Suprapubic skin (tissue), 4 donors: ENCODE results near the gene LYPLAL1. TPM values are rescaled to one million over a fixed set of nuclear protein-coding genes. Genes with fewer than 3 reads are reported as not detected.
A peak's percentile ranks its signal among the peaks of the same experiment; 100 is the strongest.

Experiments
- DNase-seq, 2 donors: peaks; one replicate each; pipeline ENCODE4 v3.0.0-alpha.2; 2019; ENCODE audit warnings: low spot score in 2 of 2
- H3K27ac ChIP-seq: fragments of 200-600 bp; sonication (generic); one replicate; pipeline ENCODE4 v1.5.1; 2019
- H3K27me3 ChIP-seq: fragments of 200-600 bp; sonication (generic); one replicate; pipeline ENCODE4 v1.5.1; 2019
- H3K36me3 ChIP-seq: fragments of 200-600 bp; sonication (generic); one replicate; pipeline ENCODE4 v1.5.1; 2019
- H3K4me1 ChIP-seq: fragments of 200-600 bp; sonication (generic); one replicate; pipeline ENCODE4 v1.5.1; 2019
- H3K4me3 ChIP-seq: fragments of 200-600 bp; sonication (generic); one replicate; pipeline ENCODE4 v1.5.1; 2019; ENCODE audit warnings: mild to moderate bottlenecking
- H3K9me3 ChIP-seq: fragments of 200-600 bp; sonication (generic); one replicate; pipeline ENCODE4 v1.5.1; 2019
- EP300 ChIP-seq: sonication (generic); formaldehyde crosslinking; IDR thresholded peaks from one replicate; pipeline ENCODE4 v1.6.1; 2017; ENCODE audit warnings: antibody characterized with exemption
- POLR2A ChIP-seq, 2 donors: fragments of 450-650 bp; IDR thresholded peaks; one replicate each; pipeline ENCODE4 v1.6.1; 2017; ENCODE audit warnings: antibody characterized with exemption in 2 of 2, mild to moderate bottlenecking in 2 of 2, moderate library complexity in 2 of 2
- POLR2AphosphoS5 ChIP-seq, 3 donors: sonication (generic); formaldehyde crosslinking; IDR thresholded peaks; one replicate each; pipeline ENCODE4 v1.6.1; 2017; ENCODE audit warnings: antibody characterized with exemption in 3 of 3
- WGBS: methylation state at CpG from one replicate; pipeline ENCODE4 v1.1.5; 2018; 5-methylcytosine and 5-hydroxymethylcytosine counted together
- total RNA-seq, 4 donors: library from RNA; depleted of rRNA; stranded (reverse); fragments of >200 nt; gene quantifications; one replicate each; pipeline ENCODE4 v1.1.0, GENCODE V29; 2016
- TF ChIP-seq, protein P1 (sequence below), 2 donors: fragments of 200-600 bp in 1 of 2; fragments of 450-650 bp in 1 of 2; sonication (generic) in 1 of 2; IDR thresholded peaks; one replicate each; pipeline ENCODE4 v1.5.1; 2016 to 2019; ENCODE audit warnings: antibody characterized with exemption in 2 of 2, mild to moderate bottlenecking in 1 of 2, moderate library complexity in 1 of 2

LYPLAL1 gene
- total RNA-seq: 10 to 100 TPM; 20.2 to 40.4 (median 32.1) TPM

DNA sequence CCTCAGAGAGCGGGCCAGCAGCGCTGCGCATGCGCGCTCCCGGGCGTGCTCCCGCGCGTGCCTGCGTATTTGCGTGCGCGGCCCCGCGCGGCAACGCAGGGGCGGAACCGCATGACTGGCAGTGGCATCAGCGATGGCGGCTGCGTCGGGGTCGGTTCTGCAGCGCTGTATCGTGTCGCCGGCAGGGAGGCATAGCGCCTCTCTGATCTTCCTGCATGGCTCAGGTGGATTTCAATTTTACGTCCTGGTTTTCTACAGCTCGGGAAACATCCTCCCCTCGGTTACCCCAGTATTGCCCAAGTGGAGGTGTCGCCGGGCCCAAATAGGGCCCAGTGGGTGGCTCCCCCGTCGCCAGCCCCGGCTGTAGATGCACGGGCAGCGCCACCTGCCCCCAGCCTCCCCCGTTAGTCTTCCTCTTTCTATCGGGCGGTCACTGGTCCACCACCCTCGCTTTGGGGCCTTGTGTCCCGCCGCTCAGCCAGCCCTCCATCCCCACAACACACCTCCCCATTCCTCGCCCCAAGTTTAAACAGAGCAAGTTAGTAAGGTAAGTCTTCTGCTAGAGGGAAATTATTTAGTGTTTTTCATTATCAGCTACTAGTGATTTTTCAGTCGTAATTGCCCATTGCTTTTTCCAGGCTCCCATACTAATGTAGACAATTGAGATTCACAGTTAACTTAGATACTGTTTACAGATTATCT, at the start of gene LYPLAL1:
LYPLAL1 (plus strand) TSS at position 121 of the 702 bp plus-strand sequence; CDS start at position 134, 13 bp downstream.
- Histone ChIP-seq H3K36me3 (no peaks in the 10 kb centered on the region), H3K27me3 (no peaks in the 10 kb centered on the region), H3K9me3 (no peaks in the 10 kb centered on the region), H3K4me1 (peaks cover 53% of the 10 kb centered on the region), H3K27ac (peak within 1 kb of the TSS; percentile 93), H3K4me3 (peak within 1 kb of the TSS; percentile 65)
- under 1% methylated on average over 27 of the region's 48 CpGs for WGBS
- DNase-seq: peak; percentile 89
- TF ChIP-seq POLR2A (IDR thresholded peaks at IDR 0.05): peak in 1 of 2 donors; percentile 91
- TF ChIP-seq, protein P1, sequence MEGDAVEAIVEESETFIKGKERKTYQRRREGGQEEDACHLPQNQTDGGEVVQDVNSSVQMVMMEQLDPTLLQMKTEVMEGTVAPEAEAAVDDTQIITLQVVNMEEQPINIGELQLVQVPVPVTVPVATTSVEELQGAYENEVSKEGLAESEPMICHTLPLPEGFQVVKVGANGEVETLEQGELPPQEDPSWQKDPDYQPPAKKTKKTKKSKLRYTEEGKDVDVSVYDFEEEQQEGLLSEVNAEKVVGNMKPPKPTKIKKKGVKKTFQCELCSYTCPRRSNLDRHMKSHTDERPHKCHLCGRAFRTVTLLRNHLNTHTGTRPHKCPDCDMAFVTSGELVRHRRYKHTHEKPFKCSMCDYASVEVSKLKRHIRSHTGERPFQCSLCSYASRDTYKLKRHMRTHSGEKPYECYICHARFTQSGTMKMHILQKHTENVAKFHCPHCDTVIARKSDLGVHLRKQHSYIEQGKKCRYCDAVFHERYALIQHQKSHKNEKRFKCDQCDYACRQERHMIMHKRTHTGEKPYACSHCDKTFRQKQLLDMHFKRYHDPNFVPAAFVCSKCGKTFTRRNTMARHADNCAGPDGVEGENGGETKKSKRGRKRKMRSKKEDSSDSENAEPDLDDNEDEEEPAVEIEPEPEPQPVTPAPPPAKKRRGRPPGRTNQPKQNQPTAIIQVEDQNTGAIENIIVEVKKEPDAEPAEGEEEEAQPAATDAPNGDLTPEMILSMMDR (IDR thresholded peaks at IDR 0.05): no peak
- TF ChIP-seq POLR2AphosphoS5 (IDR thresholded peaks at IDR 0.05): peak; percentile 69 to 97 (median 77)

DNA sequence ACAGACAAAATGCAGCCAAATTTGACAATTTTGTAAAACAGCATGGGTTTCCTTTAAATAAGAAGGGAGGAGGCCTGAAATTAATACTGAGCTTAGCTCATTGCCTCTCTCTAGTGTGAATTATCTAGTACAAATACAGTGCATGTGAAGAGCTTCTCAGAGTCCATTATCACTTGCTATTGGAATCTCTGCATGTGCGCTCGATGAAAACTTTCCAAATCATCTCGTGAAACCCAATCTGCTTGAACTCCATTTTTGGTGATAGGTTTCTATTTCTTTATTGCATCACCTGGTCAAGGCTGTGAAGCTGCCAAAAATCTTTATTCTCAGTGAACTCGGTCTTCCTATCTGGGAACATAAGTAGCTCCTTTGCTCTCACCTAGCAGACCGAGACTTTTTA, 49.5 kb upstream of the LYPLAL1 start:
- no peak overlapping the region for H3K27ac ChIP-seq
- H3K9me3 ChIP-seq: no peaks in the 10 kb centered on the region
- H3K4me1 ChIP-seq: peaks cover 10% of the 10 kb centered on the region
- H3K4me3 ChIP-seq: no peak overlapping the region
- no peaks in the 10 kb centered on the region for H3K36me3 ChIP-seq
- DNase-seq: no peak
- 91% methylated on average over 5 of the region's 5 CpGs for WGBS
- no peak for TF ChIP-seq EP300
- TF ChIP-seq, protein P1 (IDR thresholded peaks at IDR 0.05): no peak
- TF ChIP-seq POLR2A (IDR thresholded peaks at IDR 0.05): no peak
- TF ChIP-seq POLR2AphosphoS5 (IDR thresholded peaks at IDR 0.05): no peak
- H3K27me3 ChIP-seq: no peaks in the 10 kb centered on the region

DNA sequence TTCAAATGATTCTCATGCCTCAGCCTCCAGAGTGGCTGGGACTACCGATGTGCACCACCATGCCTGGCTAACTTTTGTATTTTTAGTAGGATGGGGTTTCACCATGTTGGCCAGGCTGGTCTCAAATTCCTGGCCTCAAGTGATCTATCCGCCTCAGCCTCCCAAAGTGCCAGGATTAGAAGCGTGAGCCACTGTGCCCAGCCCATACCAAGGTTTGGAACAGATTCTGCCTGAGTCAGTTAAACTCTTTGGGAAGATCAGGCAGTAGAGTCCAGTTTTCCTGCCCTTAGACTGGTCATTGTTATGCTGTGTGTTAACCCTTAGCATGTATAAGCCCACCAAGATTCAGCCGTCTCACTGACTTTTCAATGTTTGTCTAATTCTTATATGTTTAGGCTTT, 48.3 kb upstream of the LYPLAL1 start:
- TF ChIP-seq EP300 (no peak), POLR2A (IDR thresholded peaks at IDR 0.05) (no peak), POLR2AphosphoS5 (IDR thresholded peaks at IDR 0.05) (no peak)
- TF ChIP-seq, protein P1 (IDR thresholded peaks at IDR 0.05): no peak
- no peak overlapping the region for H3K27ac ChIP-seq
- no peaks in the 10 kb centered on the region for H3K27me3 ChIP-seq
- no peak for DNase-seq
- H3K4me3 ChIP-seq: no peak overlapping the region
- no peaks in the 10 kb centered on the region for H3K9me3 ChIP-seq
- WGBS: 90% methylated on average over 4 of the region's 4 CpGs
- H3K36me3 ChIP-seq: no peaks in the 10 kb centered on the region
- peaks cover 7% of the 10 kb centered on the region for H3K4me1 ChIP-seq

DNA sequence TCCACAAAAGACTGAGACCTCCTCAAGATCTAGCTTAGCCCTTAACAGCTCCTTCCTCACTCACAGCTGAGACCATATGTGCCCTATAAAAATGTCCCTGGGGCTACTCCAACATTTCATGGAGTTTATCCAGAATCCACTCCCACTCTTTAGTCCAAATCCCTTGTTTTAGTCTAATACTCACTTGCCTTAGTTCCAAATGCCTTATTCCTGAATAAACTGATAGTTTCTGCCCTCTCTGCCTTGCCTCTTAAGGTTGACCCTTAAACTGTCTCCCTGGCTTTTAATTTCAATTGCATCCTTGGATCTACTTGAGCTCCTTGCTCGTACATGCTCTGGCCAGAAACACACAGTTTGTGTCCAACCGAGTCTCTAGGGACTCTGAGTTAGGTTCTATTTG, 47.3 kb upstream of the LYPLAL1 start:
- no peak for DNase-seq
- H3K27ac ChIP-seq: no peak overlapping the region
- WGBS: 71% methylated on average over 2 of the region's 2 CpGs

GRCh38 chr1:219128957-219129356, 44.7 kb upstream of the LYPLAL1 start:
- Histone ChIP-seq H3K4me1 (no peaks in the 10 kb centered on the region), H3K9me3 (no peaks in the 10 kb centered on the region), H3K27ac (no peak overlapping the region), H3K27me3 (no peaks in the 10 kb centered on the region), H3K36me3 (no peaks in the 10 kb centered on the region), H3K4me3 (no peak overlapping the region)
- TF ChIP-seq, protein P1 (IDR thresholded peaks at IDR 0.05): no peak
- TF ChIP-seq EP300 (no peak), POLR2AphosphoS5 (IDR thresholded peaks at IDR 0.05) (no peak), POLR2A (IDR thresholded peaks at IDR 0.05) (no peak)
- 94% methylated on average over 2 of the region's 2 CpGs for WGBS
- no peak for DNase-seq

More for the DNA sequence above, 47.3 kb upstream of the LYPLAL1 start:
- Histone ChIP-seq H3K4me1 (peaks cover 7% of the 10 kb centered on the region), H3K9me3 (no peaks in the 10 kb centered on the region), H3K27me3 (no peaks in the 10 kb centered on the region), H3K4me3 (no peak overlapping the region), H3K36me3 (no peaks in the 10 kb centered on the region)
- TF ChIP-seq EP300 (no peak), POLR2A (IDR thresholded peaks at IDR 0.05) (no peak), POLR2AphosphoS5 (IDR thresholded peaks at IDR 0.05) (no peak)
- TF ChIP-seq, protein P1 (IDR thresholded peaks at IDR 0.05): no peak
